GM12878 (cell line): Measurements from ENCODE around the gene RNF13. TPM values are rescaled to one million over a fixed set of nuclear protein-coding genes. Genes with fewer than 3 reads are reported as not detected.

Experiments used
- ATAC-seq: fragments of 200-7000 bp; cut with Tn5 transposase; 3 replicates; pipeline ENCODE4 v1.9.1; 2020; ENCODE audit warnings: mild to moderate bottlenecking, moderate library complexity
- BruUV-seq: library from RNA; stranded (reverse); fragments of 400-500 nt; replicated peaks from 2 replicates; lab custom pipeline; 2021; lab: Mats Ljungman, UMichigan
- CTCF ChIA-PET: fragments of 300-600 bp; sonication (Branson Sonifier 250); formaldehyde crosslinking; extraction: SDS; loops from one replicate; lab custom pipeline; 2021; ENCODE audit warnings: inconsistent platforms; lab: Yijun Ruan, JAX
- POLR2A ChIA-PET: fragments of 350-600 bp; formaldehyde crosslinking; extraction: SDS; loops from one replicate; lab custom pipeline; 2021; ENCODE audit warnings: inconsistent platforms; lab: Charles Lee
- RAD21 ChIA-PET: fragments of 300-600 bp; sonication (Branson Sonifier 250); formaldehyde crosslinking; loops from one replicate; lab custom pipeline; 2023; ENCODE audit warnings: antibody characterized with exemption; ENCODE audit not compliant: unreplicated experiment; lab: Charles Lee
- SMC1A ChIA-PET: fragments of 300-600 bp; sonication (Branson Sonifier 250); formaldehyde crosslinking; loops from one replicate; lab custom pipeline; 2023; ENCODE audit not compliant: unreplicated experiment, uncharacterized antibody; lab: Charles Lee
- DNase-seq: peaks from one replicate; pipeline ENCODE4 v3.0.0-alpha.2; 2011; ENCODE audit warnings: low read depth, low spot score
- FAIRE-seq: peaks from 3 replicates; lab custom pipeline; 2011; peaks lifted over from hg19 to GRCh38; lab: Jason Lieb, UNC
- H2AFZ ChIP-seq: 2 replicates; pipeline ENCODE4 v1.6.0; 2011; ENCODE audit warnings: low read depth, low read length, control low read depth; ENCODE audit not compliant: control insufficient read depth
- H3K27ac ChIP-seq: 2 replicates; pipeline ENCODE4 v1.5.1; 2011; ENCODE audit warnings: control low read depth; ENCODE audit not compliant: control insufficient read depth, insufficient read depth
- H3K27me3 ChIP-seq, 2 experiments: replicated peaks in 1 of 2; 2 replicates each; pipeline versions ENCODE4 v1.6.0 to v1.6.1; 2011; ENCODE audit warnings: low read length in 1 of 2; ENCODE audit not compliant: control insufficient read depth in 2 of 2, insufficient read depth in 2 of 2
- H3K36me3 ChIP-seq, 2 experiments: 2 replicates each; pipeline ENCODE4 v1.5.1; 2011; ENCODE audit warnings: low read length in 1 of 2; ENCODE audit not compliant: control insufficient read depth in 2 of 2, insufficient read depth in 2 of 2
- H3K4me1 ChIP-seq: 2 replicates; pipeline ENCODE4 v1.6.1; 2011; ENCODE audit warnings: mild to moderate bottlenecking, low read length, moderate library complexity, mixed read lengths; ENCODE audit not compliant: control insufficient read depth, insufficient read depth
- H3K4me2 ChIP-seq: 2 replicates; pipeline ENCODE4 v1.6.0; 2011; ENCODE audit warnings: control low read depth; ENCODE audit not compliant: control insufficient read depth, insufficient read depth
- H3K4me3 ChIP-seq: fragments of 200-600 bp; sonication (generic); 2 replicates; pipeline ENCODE4 v1.5.1; 2016
- H3K79me2 ChIP-seq: 2 replicates; pipeline ENCODE4 v1.6.0; 2011; ENCODE audit warnings: low read length; ENCODE audit not compliant: control insufficient read depth, insufficient read depth
- H3K9ac ChIP-seq: 2 replicates; pipeline ENCODE4 v1.8.0; 2011; ENCODE audit warnings: low read length, control low read depth, mixed read lengths; ENCODE audit not compliant: control insufficient read depth, insufficient read depth
- H3K9me3 ChIP-seq: replicated peaks from 3 replicates; pipeline ENCODE4 v1.5.1; 2011; ENCODE audit warnings: mild to moderate bottlenecking, low read length; ENCODE audit not compliant: control insufficient read depth, insufficient read depth
- H4K20me1 ChIP-seq: 2 replicates; pipeline ENCODE4 v1.6.0; 2011; ENCODE audit not compliant: control insufficient read depth, insufficient read depth
- CBX3 ChIP-seq: fragments of 200-600 bp; sonication (generic); IDR thresholded peaks from 2 replicates; pipeline ENCODE4 v1.6.1; 2016; ENCODE audit warnings: low read depth, borderline replicate concordance
- CREM ChIP-seq: IDR thresholded peaks from 2 replicates; pipeline ENCODE4 v1.6.1; 2014; ENCODE audit warnings: antibody characterized with exemption, low read depth
- DPF2 ChIP-seq: fragments of 450-650 bp; IDR thresholded peaks from 2 replicates; pipeline ENCODE4 v1.6.1; 2017; ENCODE audit warnings: mild to moderate bottlenecking
- IKZF1 ChIP-seq: fragments of 450-650 bp; conservative IDR thresholded peaks from 2 replicates; pipeline ENCODE4 v1.6.1; 2017; ENCODE audit warnings: antibody characterized with exemption, mild to moderate bottlenecking
- NFYA ChIP-seq: IDR thresholded peaks from 2 replicates; pipeline ENCODE4 v1.6.1; 2011; ENCODE audit warnings: low read depth, mild to moderate bottlenecking, low read length, improper control_type of control experiment, borderline replicate concordance
- RAD51 ChIP-seq: fragments of 450-650 bp; IDR thresholded peaks from 2 replicates; pipeline ENCODE4 v1.6.1; 2016; ENCODE audit warnings: moderate library complexity, mild to moderate bottlenecking, inconsistent platforms
- RELA ChIP-seq: fragments of 450-650 bp; IDR thresholded peaks from 2 replicates; pipeline ENCODE4 v1.8.0; 2014; ENCODE audit warnings: borderline replicate concordance; ENCODE audit not compliant: partially characterized antibody
- ZNF24 ChIP-seq: fragments of 450-650 bp; IDR thresholded peaks from 2 replicates; pipeline ENCODE4 v1.6.1; 2017; ENCODE audit warnings: antibody characterized with exemption, mild to moderate bottlenecking
- ZNF622 ChIP-seq: fragments of 450-650 bp; IDR thresholded peaks from 2 replicates; pipeline ENCODE4 v1.6.1; 2017; ENCODE audit warnings: mild to moderate bottlenecking, inconsistent platforms
- ZSCAN29 ChIP-seq: fragments of 450-650 bp; IDR thresholded peaks from 2 replicates; pipeline ENCODE4 v1.6.1; 2017; ENCODE audit warnings: mild to moderate bottlenecking, moderate library complexity
- WGBS: methylation state at CpG from one replicate; pipeline ENCODE4 v1.1.6; 2016; ENCODE audit warnings: low lambda C conversion rate; ENCODE audit not compliant: insufficient replicate concordance, insufficient coverage; ENCODE audit errors: missing lambda C conversion rate; 5-methylcytosine and 5-hydroxymethylcytosine counted together
- in situ Hi-C: fragments of 300-500 bp; cut with MboI; formaldehyde crosslinking; loops from 9 replicates; pipeline ENCODE4 v1.14.3; 2018; ENCODE audit warnings: mixed read lengths
- intact Hi-C: fragments of 100-400 bp; cut with micrococcal nuclease; formaldehyde crosslinking; loops from one replicate; pipeline ENCODE4 v1.14.2; 2022; ENCODE audit not compliant: unreplicated experiment
- polyA plus RNA-seq, 11 experiments: library from polyadenylated mRNA; depleted of rRNA in 4 of 11; unstranded in 6 of 11; stranded (reverse) in 5 of 11; fragments of >200 nt; fragmentation: Nextera tagmentation in 4 of 11; fragmentation: Illumina TruSeq in 1 of 11; extraction: Ambion mirVana in 4 of 11; extraction: Trizol in 1 of 11; gene quantifications; 1 replicate in 1 of 11; 2 replicates in 10 of 11; pipeline versions ENCODE4 v1.2.1 to v1.2.3, GENCODE V29; 2011 to 2016; ENCODE audit warnings: inconsistent platforms in 2 of 11, missing spikeins in 2 of 11, low read depth in 1 of 11
- total RNA-seq, 4 experiments: library from RNA; depleted of rRNA in 3 of 4; stranded (reverse); fragments of >200 nt in 3 of 4; fragmentation: Illumina TruSeq in 1 of 4; extraction: Trizol in 1 of 4; gene quantifications; 2 replicates each; pipeline versions ENCODE4 v1.2.1 to v1.2.3, GENCODE V29; 2013 to 2021
- TF ChIP-seq, protein P1 (sequence below): IDR thresholded peaks from 2 replicates; pipeline ENCODE4 v1.6.1; 2012; ENCODE audit warnings: improper control_type of control experiment, low read depth, low read length; ENCODE audit not compliant: insufficient replicate concordance
- TF ChIP-seq, protein P2 (sequence below): fragments of 150-350 bp; IDR thresholded peaks from 2 replicates; pipeline ENCODE4 v1.6.1; 2016; ENCODE audit warnings: low read depth, low read length

The RNF13 gene
- total and polyA plus RNA-seq, 10 of the 15 experiments (the other 5 are each of a cell fraction or from before 2014, with no cell fraction given), result 18.9 to 73.4 (median 36.7) TPM

DNA sequence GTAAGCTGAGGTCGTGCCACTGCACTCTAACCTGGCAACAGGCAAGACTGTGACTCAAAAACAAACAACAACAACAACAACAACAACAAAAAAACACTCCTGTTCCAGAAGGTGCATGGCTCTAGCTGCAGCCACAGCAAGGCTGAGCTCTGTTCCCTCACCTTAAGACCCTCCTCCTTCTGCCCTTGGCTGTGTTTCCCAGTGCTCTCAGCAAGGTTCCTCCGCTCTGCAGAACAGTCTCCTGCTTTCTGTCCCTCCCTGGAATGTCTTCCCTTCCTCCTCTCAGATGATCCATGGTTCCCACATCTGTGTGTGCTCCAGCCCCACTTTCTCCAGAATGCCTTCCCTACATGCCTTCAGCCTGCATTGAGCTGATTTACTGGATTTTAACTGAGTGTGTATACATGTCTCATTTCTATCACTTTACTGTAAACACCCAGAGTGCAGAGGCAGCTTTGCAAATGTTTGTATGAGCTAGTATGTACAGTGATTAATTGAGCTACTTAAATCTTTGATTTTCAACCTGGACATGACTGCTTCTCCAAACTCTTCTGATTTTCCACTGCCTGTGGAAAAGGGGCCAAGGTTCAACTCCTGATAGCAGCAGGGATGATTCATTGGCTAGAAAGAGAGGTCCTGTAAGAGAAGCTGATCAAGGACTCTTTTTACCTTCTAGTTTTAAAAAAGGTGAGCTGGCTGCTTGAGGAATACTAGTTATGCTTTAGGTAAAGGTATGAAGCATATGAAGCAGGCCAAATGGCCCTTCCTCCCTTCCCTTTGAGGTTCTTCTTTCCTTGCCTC is 35.4 kb upstream of the RNF13 start (continued):
- TF ChIP-seq RAD51, result no peak
- TF ChIP-seq, all 136 proteins: peak for 0

DNA sequence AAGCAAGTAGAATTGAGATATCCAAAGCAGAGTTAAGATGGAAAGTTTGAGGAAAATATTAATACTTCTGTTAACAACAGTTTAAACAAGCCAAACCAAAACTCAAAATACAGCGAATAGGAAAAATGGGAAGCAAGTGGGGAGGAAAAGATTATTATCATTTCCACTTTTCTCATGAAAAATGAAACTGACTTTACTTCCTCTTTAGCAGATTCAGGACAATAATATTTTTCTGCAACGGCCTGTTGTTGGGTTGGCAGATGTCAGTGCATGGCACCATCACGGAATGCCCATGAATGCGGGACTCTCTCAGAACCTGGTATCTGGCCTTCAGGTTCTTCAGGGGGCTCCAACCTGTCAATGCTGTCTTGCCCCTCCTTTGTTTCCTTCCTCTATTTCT is 31.8 kb upstream of the RNF13 start:
- FAIRE-seq (no peak), ATAC-seq (0 out of 3 replicates have a peak, but pooled peaks have one; percentile 28), DNase-seq (no peak)
- in situ Hi-C loops, result no loop called here
- intact Hi-C loops, result no loop called here
- 49% methylated on average over 4 of the region's 4 CpGs for WGBS
- no peak overlapping the region for H3K9ac ChIP-seq
- CTCF ChIA-PET, result interaction anchor here (1.6 to 2.9 kb wide), 2 partner anchors 9 to 64 kb away, joined by 4 to 26 read pairs; no protein-coding TSS in a partner anchor
- H3K9me3 ChIP-seq, result no peaks in the 10 kb centered on the region; the same call in 2 of the 3 replicates
- H2AFZ ChIP-seq, result no peak overlapping the region; the same call in 1 of the 2 replicates
- H3K79me2 ChIP-seq, result no peaks in the 10 kb centered on the region
- H3K4me2 ChIP-seq, result peak overlapping the region; percentile 59; the same call in 1 of the 2 replicates
- H3K36me3 ChIP-seq, result no peaks in the 10 kb centered on the region
- H3K27me3 ChIP-seq, result no peaks in the 10 kb centered on the region; a peak in 2 of 4 replicates
- H3K4me1 ChIP-seq, result peaks cover 4% of the 10 kb centered on the region
- RAD21 ChIA-PET, result no interaction called here
- POLR2A ChIA-PET, result no interaction called here
- H3K4me3 ChIP-seq, result no peak overlapping the region
- BruUV-seq, result no TSS peak
- H4K20me1 ChIP-seq, result no peaks in the 10 kb centered on the region
- SMC1A ChIA-PET, result interaction anchor here (1.9 kb wide), 1 partner anchor 10 kb away, joined by 7 read pairs; no protein-coding TSS in a partner anchor
- no peak overlapping the region for H3K27ac ChIP-seq
- TF ChIP-seq CREM (no peak), ZNF24 (no peak), CBX3 (no peak), RELA (no peak), DPF2 (no peak), IKZF1 (no peak), ZSCAN29 (no peak), ZNF622 (no peak), NFYA (no peak)
- TF ChIP-seq, protein P1, sequence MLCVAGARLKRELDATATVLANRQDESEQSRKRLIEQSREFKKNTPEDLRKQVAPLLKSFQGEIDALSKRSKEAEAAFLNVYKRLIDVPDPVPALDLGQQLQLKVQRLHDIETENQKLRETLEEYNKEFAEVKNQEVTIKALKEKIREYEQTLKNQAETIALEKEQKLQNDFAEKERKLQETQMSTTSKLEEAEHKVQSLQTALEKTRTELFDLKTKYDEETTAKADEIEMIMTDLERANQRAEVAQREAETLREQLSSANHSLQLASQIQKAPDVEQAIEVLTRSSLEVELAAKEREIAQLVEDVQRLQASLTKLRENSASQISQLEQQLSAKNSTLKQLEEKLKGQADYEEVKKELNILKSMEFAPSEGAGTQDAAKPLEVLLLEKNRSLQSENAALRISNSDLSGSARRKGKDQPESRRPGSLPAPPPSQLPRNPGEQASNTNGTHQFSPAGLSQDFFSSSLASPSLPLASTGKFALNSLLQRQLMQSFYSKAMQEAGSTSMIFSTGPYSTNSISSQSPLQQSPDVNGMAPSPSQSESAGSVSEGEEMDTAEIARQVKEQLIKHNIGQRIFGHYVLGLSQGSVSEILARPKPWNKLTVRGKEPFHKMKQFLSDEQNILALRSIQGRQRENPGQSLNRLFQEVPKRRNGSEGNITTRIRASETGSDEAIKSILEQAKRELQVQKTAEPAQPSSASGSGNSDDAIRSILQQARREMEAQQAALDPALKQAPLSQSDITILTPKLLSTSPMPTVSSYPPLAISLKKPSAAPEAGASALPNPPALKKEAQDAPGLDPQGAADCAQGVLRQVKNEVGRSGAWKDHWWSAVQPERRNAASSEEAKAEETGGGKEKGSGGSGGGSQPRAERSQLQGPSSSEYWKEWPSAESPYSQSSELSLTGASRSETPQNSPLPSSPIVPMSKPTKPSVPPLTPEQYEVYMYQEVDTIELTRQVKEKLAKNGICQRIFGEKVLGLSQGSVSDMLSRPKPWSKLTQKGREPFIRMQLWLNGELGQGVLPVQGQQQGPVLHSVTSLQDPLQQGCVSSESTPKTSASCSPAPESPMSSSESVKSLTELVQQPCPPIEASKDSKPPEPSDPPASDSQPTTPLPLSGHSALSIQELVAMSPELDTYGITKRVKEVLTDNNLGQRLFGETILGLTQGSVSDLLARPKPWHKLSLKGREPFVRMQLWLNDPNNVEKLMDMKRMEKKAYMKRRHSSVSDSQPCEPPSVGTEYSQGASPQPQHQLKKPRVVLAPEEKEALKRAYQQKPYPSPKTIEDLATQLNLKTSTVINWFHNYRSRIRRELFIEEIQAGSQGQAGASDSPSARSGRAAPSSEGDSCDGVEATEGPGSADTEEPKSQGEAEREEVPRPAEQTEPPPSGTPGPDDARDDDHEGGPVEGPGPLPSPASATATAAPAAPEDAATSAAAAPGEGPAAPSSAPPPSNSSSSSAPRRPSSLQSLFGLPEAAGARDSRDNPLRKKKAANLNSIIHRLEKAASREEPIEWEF, result no peak
- TF ChIP-seq, protein P2, sequence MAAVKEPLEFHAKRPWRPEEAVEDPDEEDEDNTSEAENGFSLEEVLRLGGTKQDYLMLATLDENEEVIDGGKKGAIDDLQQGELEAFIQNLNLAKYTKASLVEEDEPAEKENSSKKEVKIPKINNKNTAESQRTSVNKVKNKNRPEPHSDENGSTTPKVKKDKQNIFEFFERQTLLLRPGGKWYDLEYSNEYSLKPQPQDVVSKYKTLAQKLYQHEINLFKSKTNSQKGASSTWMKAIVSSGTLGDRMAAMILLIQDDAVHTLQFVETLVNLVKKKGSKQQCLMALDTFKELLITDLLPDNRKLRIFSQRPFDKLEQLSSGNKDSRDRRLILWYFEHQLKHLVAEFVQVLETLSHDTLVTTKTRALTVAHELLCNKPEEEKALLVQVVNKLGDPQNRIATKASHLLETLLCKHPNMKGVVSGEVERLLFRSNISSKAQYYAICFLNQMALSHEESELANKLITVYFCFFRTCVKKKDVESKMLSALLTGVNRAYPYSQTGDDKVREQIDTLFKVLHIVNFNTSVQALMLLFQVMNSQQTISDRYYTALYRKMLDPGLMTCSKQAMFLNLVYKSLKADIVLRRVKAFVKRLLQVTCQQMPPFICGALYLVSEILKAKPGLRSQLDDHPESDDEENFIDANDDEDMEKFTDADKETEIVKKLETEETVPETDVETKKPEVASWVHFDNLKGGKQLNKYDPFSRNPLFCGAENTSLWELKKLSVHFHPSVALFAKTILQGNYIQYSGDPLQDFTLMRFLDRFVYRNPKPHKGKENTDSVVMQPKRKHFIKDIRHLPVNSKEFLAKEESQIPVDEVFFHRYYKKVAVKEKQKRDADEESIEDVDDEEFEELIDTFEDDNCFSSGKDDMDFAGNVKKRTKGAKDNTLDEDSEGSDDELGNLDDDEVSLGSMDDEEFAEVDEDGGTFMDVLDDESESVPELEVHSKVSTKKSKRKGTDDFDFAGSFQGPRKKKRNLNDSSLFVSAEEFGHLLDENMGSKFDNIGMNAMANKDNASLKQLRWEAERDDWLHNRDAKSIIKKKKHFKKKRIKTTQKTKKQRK, result no peak
